NCI-H1092 treated with DMSO at 0.1 percent for 48 hours (cell line): ENCODE measurements around the gene JARID2.
"Not testable (repeated sequence)": the region's sequence is repeated elsewhere in the genome, so short reads cannot be mapped to it uniquely, and the experiment has no call there.

Source experiments
- DNase-seq: peaks from one replicate; lab custom pipeline; 2025; lab: John Stamatoyannopoulos, UW

JARID2 gene

GRCh38 chr6:15399641-15400470 lies 154.0 kb downstream of the JARID2 start:
- peak; percentile 38 for DNase-seq

- DNase-seq = peak; percentile 47
Observed at GRCh38 chr6:15400572-15401004, 154.7 kb downstream of the JARID2 start.

GRCh38 chr6:15401120-15401519 lies 155.3 kb downstream of the JARID2 start:
- DNase-seq = no peak

GRCh38 chr6:15401769-15402250 lies 155.9 kb downstream of the JARID2 start:
- DNase-seq = no peak

- no peak for DNase-seq
Observed at GRCh38 chr6:15402406-15403045, 156.7 kb downstream of the JARID2 start.

- no peak for DNase-seq
Observed at GRCh38 chr6:15403094-15403755, 157.4 kb downstream of the JARID2 start.

- no peak for DNase-seq
Observed at GRCh38 chr6:15404685-15404980, 158.8 kb downstream of the JARID2 start.

- no peak for DNase-seq
Observed at GRCh38 chr6:15405129-15406068, 159.5 kb downstream of the JARID2 start.

- no peak for DNase-seq
Observed at GRCh38 chr6:15406452-15406851, 160.6 kb downstream of the JARID2 start.

- no peak for DNase-seq
Observed at GRCh38 chr6:15408008-15408407, 162.1 kb downstream of the JARID2 start.

- no peak for DNase-seq
Observed at GRCh38 chr6:15408758-15409157, 162.9 kb downstream of the JARID2 start.

GRCh38 chr6:15409301-15410125 lies 163.6 kb downstream of the JARID2 start:
- DNase-seq = no peak

GRCh38 chr6:15410126-15410391 lies 164.2 kb downstream of the JARID2 start:
- no peak for DNase-seq

GRCh38 chr6:15410752-15411151 lies 164.9 kb downstream of the JARID2 start:
- no peak for DNase-seq

GRCh38 chr6:15411766-15412165 lies 165.9 kb downstream of the JARID2 start:
- no peak for DNase-seq

GRCh38 chr6:15412767-15413166 lies 166.9 kb downstream of the JARID2 start:
- DNase-seq = no peak

GRCh38 chr6:15413466-15414234 lies 167.8 kb downstream of the JARID2 start:
- no peak for DNase-seq

- no peak for DNase-seq
Observed at GRCh38 chr6:15414235-15414612, 168.4 kb downstream of the JARID2 start.

- not testable (repeated sequence) for DNase-seq
Observed at GRCh38 chr6:15415622-15416021, 169.8 kb downstream of the JARID2 start.

- DNase-seq = no peak
Observed at GRCh38 chr6:15416932-15417509, 171.2 kb downstream of the JARID2 start.
